ENCODE results near the gene KCNQ4. TPM values are rescaled to one million over a fixed set of nuclear protein-coding genes. Genes with fewer than 3 reads are reported as not detected.

Gene KCNQ4
- total and polyA plus RNA-seq, 10 of the 15 experiments (the other 5 are each of a cell fraction or from before 2014, with no cell fraction given) = 0.04 to 0.18 (median 0.08) TPM; not detected in 2

DNA sequence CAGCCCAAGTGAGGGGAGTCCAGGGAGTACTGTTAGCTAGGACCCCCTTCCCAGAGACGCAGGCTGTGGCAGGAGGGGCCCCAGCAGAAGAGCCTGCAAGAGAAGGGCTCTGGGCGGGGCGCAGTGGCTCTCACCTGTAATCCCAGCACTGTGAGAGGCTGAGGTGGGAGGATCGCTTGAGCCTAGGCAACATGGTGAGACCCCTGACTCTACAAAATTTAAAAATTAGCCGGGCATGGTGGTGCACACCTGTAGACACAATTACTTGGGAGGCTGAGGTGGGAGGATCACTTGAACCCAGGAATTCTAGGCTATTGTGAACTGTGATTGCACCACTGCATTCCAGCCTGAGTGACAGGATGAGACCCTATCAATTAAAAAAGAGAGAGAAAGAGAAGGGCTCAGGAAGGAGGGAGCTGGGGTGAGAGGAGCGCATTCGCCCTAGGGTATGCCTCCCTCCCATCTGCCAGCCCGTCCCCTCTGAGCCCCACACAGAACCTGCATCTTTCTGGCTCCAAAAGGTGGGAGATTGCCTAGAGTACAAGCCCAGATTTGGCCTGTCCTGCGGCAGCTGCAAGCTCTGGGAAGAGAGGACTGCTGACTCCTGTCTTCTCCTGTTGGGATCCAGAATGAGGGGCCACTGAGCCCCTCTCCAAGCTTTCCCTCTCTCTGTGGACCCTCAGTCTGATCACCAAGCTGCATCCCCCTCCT lies 3.6 kb downstream of the KCNQ4 start:
- DNase-seq (ENCODE audit: low read depth, low spot score) (no peak), ATAC-seq (no peak), FAIRE-seq (no peak)
- peaks cover 4 to 6% of the 10 kb centered on the region in 2 experiments; a peak in 3 of 4 replicates for H3K27me3 ChIP-seq (replicated peaks in 1 of 2; ENCODE audit: control insufficient read depth in 2 of 2, insufficient read depth in 2 of 2, low read length in 1 of 2)
- intact Hi-C loops (cut with micrococcal nuclease; ENCODE audit: unreplicated experiment) = no loop called here
- peaks cover 4% of the 10 kb centered on the region; the same call in 1 of the 2 replicates for H3K4me1 ChIP-seq (ENCODE audit: control insufficient read depth, insufficient read depth, low read length)
- BruUV-seq (replicated peaks) = no TSS peak
- ChIA-PET RAD21 (ENCODE audit: unreplicated experiment) (no interaction called here), SMC1A (ENCODE audit: uncharacterized antibody, unreplicated experiment) (interaction anchor here (0.6 to 1.5 kb wide), 4 partner anchors 9 to 54 kb away, joined by 3 to 5 read pairs (median 4); no protein-coding TSS in a partner anchor), POLR2A (interaction anchor here (1.4 kb wide), 1 partner anchor 13 kb away, joined by 3 read pairs; no protein-coding TSS in a partner anchor), CTCF (interaction anchor here (0.6 to 1.9 kb wide), 3 partner anchors 12 to 165 kb away, joined by 4 to 7 read pairs (median 4); no protein-coding TSS in a partner anchor)
- no peaks in the 10 kb centered on the region for H3K79me2 ChIP-seq (ENCODE audit: control insufficient read depth, insufficient read depth, low read length)
- no peak overlapping the region for H3K4me3 ChIP-seq
- H3K4me2 ChIP-seq (ENCODE audit: control insufficient read depth, insufficient read depth) = no peak overlapping the region
- no peak overlapping the region for H2AFZ ChIP-seq (ENCODE audit: control insufficient read depth, low read depth, low read length)
- no peak overlapping the region for H3K27ac ChIP-seq (ENCODE audit: control insufficient read depth, insufficient read depth)
- H3K9me3 ChIP-seq (replicated peaks; ENCODE audit: control insufficient read depth, insufficient read depth, low read length) = no peaks in the 10 kb centered on the region
- no peaks in the 10 kb centered on the region for H3K36me3 ChIP-seq (ENCODE audit: control insufficient read depth in 2 of 2, insufficient read depth in 2 of 2, low read length in 1 of 2)
- in situ Hi-C loops (cut with MboI) = no loop called here
- 71% methylated on average over 7 of the region's 9 CpGs for WGBS (ENCODE audit: insufficient coverage, insufficient replicate concordance, low lambda C conversion rate, missing lambda C conversion rate)
- no peaks in the 10 kb centered on the region for H4K20me1 ChIP-seq (ENCODE audit: control insufficient read depth, insufficient read depth)
- no peak overlapping the region for H3K9ac ChIP-seq (ENCODE audit: control insufficient read depth, insufficient read depth, low read length)
- no peak for TF ChIP-seq CBX5 (IDR thresholded peaks at IDR 0.05; ENCODE audit: low read depth)
- no peak for TF ChIP-seq SUPT20H (IDR thresholded peaks at IDR 0.05; ENCODE audit: borderline replicate concordance, control insufficient read depth, low read depth, low read length)
- TF ChIP-seq BHLHE40 (IDR thresholded peaks at IDR 0.05; ENCODE audit: borderline replicate concordance in 1 of 2, low read depth in 2 of 2, low read length in 1 of 2) = no peak
- TF ChIP-seq NFYB (IDR thresholded peaks at IDR 0.05; ENCODE audit: insufficient read depth, low read depth, low read length) = no peak
- TF ChIP-seq, protein P1, sequence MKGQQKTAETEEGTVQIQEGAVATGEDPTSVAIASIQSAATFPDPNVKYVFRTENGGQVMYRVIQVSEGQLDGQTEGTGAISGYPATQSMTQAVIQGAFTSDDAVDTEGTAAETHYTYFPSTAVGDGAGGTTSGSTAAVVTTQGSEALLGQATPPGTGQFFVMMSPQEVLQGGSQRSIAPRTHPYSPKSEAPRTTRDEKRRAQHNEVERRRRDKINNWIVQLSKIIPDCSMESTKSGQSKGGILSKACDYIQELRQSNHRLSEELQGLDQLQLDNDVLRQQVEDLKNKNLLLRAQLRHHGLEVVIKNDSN (IDR thresholded peaks at IDR 0.05; ENCODE audit: borderline replicate concordance, extremely low read length, insufficient read depth, low read depth, low read length) = no peak
- TF ChIP-seq HDAC2 (IDR thresholded peaks at IDR 0.05) = no peak
- no peak for TF ChIP-seq RAD21 (IDR thresholded peaks at IDR 0.05; ENCODE audit: insufficient read depth, low read depth, low read length)
- TF ChIP-seq ZNF274 (IDR thresholded peaks at IDR 0.05; ENCODE audit: insufficient read depth, insufficient read length) = no peak
- TF ChIP-seq, protein P2, sequence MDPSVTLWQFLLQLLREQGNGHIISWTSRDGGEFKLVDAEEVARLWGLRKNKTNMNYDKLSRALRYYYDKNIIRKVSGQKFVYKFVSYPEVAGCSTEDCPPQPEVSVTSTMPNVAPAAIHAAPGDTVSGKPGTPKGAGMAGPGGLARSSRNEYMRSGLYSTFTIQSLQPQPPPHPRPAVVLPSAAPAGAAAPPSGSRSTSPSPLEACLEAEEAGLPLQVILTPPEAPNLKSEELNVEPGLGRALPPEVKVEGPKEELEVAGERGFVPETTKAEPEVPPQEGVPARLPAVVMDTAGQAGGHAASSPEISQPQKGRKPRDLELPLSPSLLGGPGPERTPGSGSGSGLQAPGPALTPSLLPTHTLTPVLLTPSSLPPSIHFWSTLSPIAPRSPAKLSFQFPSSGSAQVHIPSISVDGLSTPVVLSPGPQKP (IDR thresholded peaks at IDR 0.05; ENCODE audit: low read depth, low read length) = no peak
- no peak for TF ChIP-seq PML (IDR thresholded peaks at IDR 0.05; ENCODE audit: low read length)
- TF ChIP-seq RCOR1 (conservative IDR thresholded peaks at IDR 0.05; ENCODE audit: low read depth, low read length) = no peak
- TF ChIP-seq NRF1 (conservative IDR thresholded peaks at IDR 0.05; ENCODE audit: low read depth, low read length) = no peak
- no peak for TF ChIP-seq HDAC6 (IDR thresholded peaks at IDR 0.05; ENCODE audit: unreplicated experiment)
- TF ChIP-seq, protein P3, sequence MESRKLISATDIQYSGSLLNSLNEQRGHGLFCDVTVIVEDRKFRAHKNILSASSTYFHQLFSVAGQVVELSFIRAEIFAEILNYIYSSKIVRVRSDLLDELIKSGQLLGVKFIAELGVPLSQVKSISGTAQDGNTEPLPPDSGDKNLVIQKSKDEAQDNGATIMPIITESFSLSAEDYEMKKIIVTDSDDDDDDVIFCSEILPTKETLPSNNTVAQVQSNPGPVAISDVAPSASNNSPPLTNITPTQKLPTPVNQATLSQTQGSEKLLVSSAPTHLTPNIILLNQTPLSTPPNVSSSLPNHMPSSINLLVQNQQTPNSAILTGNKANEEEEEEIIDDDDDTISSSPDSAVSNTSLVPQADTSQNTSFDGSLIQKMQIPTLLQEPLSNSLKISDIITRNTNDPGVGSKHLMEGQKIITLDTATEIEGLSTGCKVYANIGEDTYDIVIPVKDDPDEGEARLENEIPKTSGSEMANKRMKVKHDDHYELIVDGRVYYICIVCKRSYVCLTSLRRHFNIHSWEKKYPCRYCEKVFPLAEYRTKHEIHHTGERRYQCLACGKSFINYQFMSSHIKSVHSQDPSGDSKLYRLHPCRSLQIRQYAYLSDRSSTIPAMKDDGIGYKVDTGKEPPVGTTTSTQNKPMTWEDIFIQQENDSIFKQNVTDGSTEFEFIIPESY (IDR thresholded peaks at IDR 0.05) = no peak
- TF ChIP-seq, protein P4, sequence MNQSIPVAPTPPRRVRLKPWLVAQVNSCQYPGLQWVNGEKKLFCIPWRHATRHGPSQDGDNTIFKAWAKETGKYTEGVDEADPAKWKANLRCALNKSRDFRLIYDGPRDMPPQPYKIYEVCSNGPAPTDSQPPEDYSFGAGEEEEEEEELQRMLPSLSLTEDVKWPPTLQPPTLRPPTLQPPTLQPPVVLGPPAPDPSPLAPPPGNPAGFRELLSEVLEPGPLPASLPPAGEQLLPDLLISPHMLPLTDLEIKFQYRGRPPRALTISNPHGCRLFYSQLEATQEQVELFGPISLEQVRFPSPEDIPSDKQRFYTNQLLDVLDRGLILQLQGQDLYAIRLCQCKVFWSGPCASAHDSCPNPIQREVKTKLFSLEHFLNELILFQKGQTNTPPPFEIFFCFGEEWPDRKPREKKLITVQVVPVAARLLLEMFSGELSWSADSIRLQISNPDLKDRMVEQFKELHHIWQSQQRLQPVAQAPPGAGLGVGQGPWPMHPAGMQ (IDR thresholded peaks at IDR 0.05; ENCODE audit: borderline replicate concordance) = no peak
- no peak for TF ChIP-seq POLR2A (IDR thresholded peaks at IDR 0.05; ENCODE audit: low read depth, low read length)

All from GM12878 (cell line).